GM12878 (cell line): ENCODE measurements around the gene PPFIBP1. TPM values are rescaled to one million over a fixed set of nuclear protein-coding genes. Genes with fewer than 3 reads are reported as not detected.

Experiments
- ATAC-seq: fragments of 200-7000 bp; cut with Tn5 transposase; 3 replicates; pipeline ENCODE4 v1.9.1; 2020; ENCODE audit warnings: mild to moderate bottlenecking, moderate library complexity
- BruUV-seq: library from RNA; stranded (reverse); fragments of 400-500 nt; replicated peaks from 2 replicates; lab custom pipeline; 2021; lab: Mats Ljungman, UMichigan
- CTCF ChIA-PET: fragments of 300-600 bp; sonication (Branson Sonifier 250); formaldehyde crosslinking; extraction: SDS; loops from one replicate; lab custom pipeline; 2021; ENCODE audit warnings: inconsistent platforms; lab: Yijun Ruan, JAX
- POLR2A ChIA-PET: fragments of 350-600 bp; formaldehyde crosslinking; extraction: SDS; loops from one replicate; lab custom pipeline; 2021; ENCODE audit warnings: inconsistent platforms; lab: Charles Lee
- RAD21 ChIA-PET: fragments of 300-600 bp; sonication (Branson Sonifier 250); formaldehyde crosslinking; loops from one replicate; lab custom pipeline; 2023; ENCODE audit warnings: antibody characterized with exemption; ENCODE audit not compliant: unreplicated experiment; lab: Charles Lee
- SMC1A ChIA-PET: fragments of 300-600 bp; sonication (Branson Sonifier 250); formaldehyde crosslinking; loops from one replicate; lab custom pipeline; 2023; ENCODE audit not compliant: unreplicated experiment, uncharacterized antibody; lab: Charles Lee
- DNase-seq: peaks from one replicate; pipeline ENCODE4 v3.0.0-alpha.2; 2011; ENCODE audit warnings: low read depth, low spot score
- FAIRE-seq: peaks from 3 replicates; lab custom pipeline; 2011; peaks lifted over from hg19 to GRCh38; lab: Jason Lieb, UNC
- H2AFZ ChIP-seq: 2 replicates; pipeline ENCODE4 v1.6.0; 2011; ENCODE audit warnings: low read depth, low read length, control low read depth; ENCODE audit not compliant: control insufficient read depth
- H3K27ac ChIP-seq: 2 replicates; pipeline ENCODE4 v1.5.1; 2011; ENCODE audit warnings: control low read depth; ENCODE audit not compliant: control insufficient read depth, insufficient read depth
- H3K27me3 ChIP-seq, 2 experiments: replicated peaks in 1 of 2; 2 replicates each; pipeline versions ENCODE4 v1.6.0 to v1.6.1; 2011; ENCODE audit warnings: low read length in 1 of 2; ENCODE audit not compliant: control insufficient read depth in 2 of 2, insufficient read depth in 2 of 2
- H3K36me3 ChIP-seq, 2 experiments: 2 replicates each; pipeline ENCODE4 v1.5.1; 2011; ENCODE audit warnings: low read length in 1 of 2; ENCODE audit not compliant: control insufficient read depth in 2 of 2, insufficient read depth in 2 of 2
- H3K4me1 ChIP-seq: 2 replicates; pipeline ENCODE4 v1.6.1; 2011; ENCODE audit warnings: mild to moderate bottlenecking, low read length, moderate library complexity, mixed read lengths; ENCODE audit not compliant: control insufficient read depth, insufficient read depth
- H3K4me2 ChIP-seq: 2 replicates; pipeline ENCODE4 v1.6.0; 2011; ENCODE audit warnings: control low read depth; ENCODE audit not compliant: control insufficient read depth, insufficient read depth
- H3K4me3 ChIP-seq: fragments of 200-600 bp; sonication (generic); 2 replicates; pipeline ENCODE4 v1.5.1; 2016
- H3K79me2 ChIP-seq: 2 replicates; pipeline ENCODE4 v1.6.0; 2011; ENCODE audit warnings: low read length; ENCODE audit not compliant: control insufficient read depth, insufficient read depth
- H3K9ac ChIP-seq: 2 replicates; pipeline ENCODE4 v1.8.0; 2011; ENCODE audit warnings: low read length, control low read depth, mixed read lengths; ENCODE audit not compliant: control insufficient read depth, insufficient read depth
- H3K9me3 ChIP-seq: replicated peaks from 3 replicates; pipeline ENCODE4 v1.5.1; 2011; ENCODE audit warnings: mild to moderate bottlenecking, low read length; ENCODE audit not compliant: control insufficient read depth, insufficient read depth
- H4K20me1 ChIP-seq: 2 replicates; pipeline ENCODE4 v1.6.0; 2011; ENCODE audit not compliant: control insufficient read depth, insufficient read depth
- BACH1 ChIP-seq: fragments of 450-650 bp; IDR thresholded peaks from 2 replicates; pipeline ENCODE4 v1.6.1; 2017; ENCODE audit warnings: mild to moderate bottlenecking, borderline replicate concordance
- CHD1 ChIP-seq: IDR thresholded peaks from 2 replicates; pipeline ENCODE4 v1.6.1; 2012; ENCODE audit warnings: low read depth, low read length, improper control_type of control experiment
- IRF4 ChIP-seq: IDR thresholded peaks from 2 replicates; pipeline ENCODE4 v1.6.1; 2011; ENCODE audit warnings: low read depth, low read length
- MEF2B ChIP-seq: fragments of 450-650 bp; IDR thresholded peaks from 2 replicates; pipeline ENCODE4 v1.6.1; 2018; ENCODE audit warnings: mild to moderate bottlenecking, moderate library complexity; ENCODE audit not compliant: partially characterized antibody, poor library complexity, severe bottlenecking
- MTA2 ChIP-seq: fragments of 450-650 bp; IDR thresholded peaks from 2 replicates; pipeline ENCODE4 v1.6.1; 2016; ENCODE audit warnings: low read depth, mild to moderate bottlenecking, moderate library complexity
- MXI1 ChIP-seq: fragments of 150-350 bp; IDR thresholded peaks from 2 replicates; pipeline ENCODE4 v1.6.1; 2011; ENCODE audit warnings: low read depth, mild to moderate bottlenecking, inconsistent platforms, low read length, improper control_type of control experiment
- NR2F1 ChIP-seq: fragments of 450-650 bp; conservative IDR thresholded peaks from 2 replicates; pipeline ENCODE4 v1.6.1; 2017; ENCODE audit warnings: mild to moderate bottlenecking
- PAX5 ChIP-seq: IDR thresholded peaks from 2 replicates; pipeline ENCODE4 v1.6.1; 2011; ENCODE audit warnings: low read depth, low read length, borderline replicate concordance
- POLR2A ChIP-seq: IDR thresholded peaks from 2 replicates; pipeline ENCODE4 v1.6.1; 2011; ENCODE audit warnings: low read depth, mild to moderate bottlenecking, low read length
- SRF ChIP-seq, 2 experiments: IDR thresholded peaks; 2 replicates each; pipeline ENCODE4 v1.6.1; 2011; ENCODE audit warnings: low read depth in 2 of 2, low read length in 2 of 2, mild to moderate bottlenecking in 1 of 2, moderate library complexity in 1 of 2
- STAT1 ChIP-seq: fragments of 450-650 bp; conservative IDR thresholded peaks from 2 replicates; pipeline ENCODE4 v1.6.1; 2014; ENCODE audit warnings: antibody characterized with exemption, mild to moderate bottlenecking
- WRNIP1 ChIP-seq: IDR thresholded peaks from 2 replicates; pipeline ENCODE4 v1.6.1; 2011; ENCODE audit warnings: low read depth, low read length, improper control_type of control experiment, borderline replicate concordance
- ZNF274 ChIP-seq: IDR thresholded peaks from one replicate; pipeline ENCODE4 v1.8.0; 2011; ENCODE audit not compliant: insufficient read length, insufficient read depth
- WGBS: methylation state at CpG from one replicate; pipeline ENCODE4 v1.1.6; 2016; ENCODE audit warnings: low lambda C conversion rate; ENCODE audit not compliant: insufficient replicate concordance, insufficient coverage; ENCODE audit errors: missing lambda C conversion rate; 5-methylcytosine and 5-hydroxymethylcytosine counted together
- in situ Hi-C: fragments of 300-500 bp; cut with MboI; formaldehyde crosslinking; loops from 9 replicates; pipeline ENCODE4 v1.14.3; 2018; ENCODE audit warnings: mixed read lengths
- intact Hi-C: fragments of 100-400 bp; cut with micrococcal nuclease; formaldehyde crosslinking; loops from one replicate; pipeline ENCODE4 v1.14.2; 2022; ENCODE audit not compliant: unreplicated experiment
- polyA plus RNA-seq, 11 experiments: library from polyadenylated mRNA; depleted of rRNA in 4 of 11; unstranded in 6 of 11; stranded (reverse) in 5 of 11; fragments of >200 nt; fragmentation: Nextera tagmentation in 4 of 11; fragmentation: Illumina TruSeq in 1 of 11; extraction: Ambion mirVana in 4 of 11; extraction: Trizol in 1 of 11; gene quantifications; 1 replicate in 1 of 11; 2 replicates in 10 of 11; pipeline versions ENCODE4 v1.2.1 to v1.2.3, GENCODE V29; 2011 to 2016; ENCODE audit warnings: inconsistent platforms in 2 of 11, missing spikeins in 2 of 11, low read depth in 1 of 11
- total RNA-seq, 4 experiments: library from RNA; depleted of rRNA in 3 of 4; stranded (reverse); fragments of >200 nt in 3 of 4; fragmentation: Illumina TruSeq in 1 of 4; extraction: Trizol in 1 of 4; gene quantifications; 2 replicates each; pipeline versions ENCODE4 v1.2.1 to v1.2.3, GENCODE V29; 2013 to 2021
- TF ChIP-seq, protein P1 (sequence below): IDR thresholded peaks from 2 replicates; pipeline ENCODE4 v1.6.1; 2012; ENCODE audit warnings: mild to moderate bottlenecking, low read depth, low read length
- TF ChIP-seq, protein P2 (sequence below): fragments of 450-650 bp; formaldehyde crosslinking; IDR thresholded peaks from 2 replicates; pipeline ENCODE4 v1.4.0; 2020; ENCODE audit warnings: mild to moderate bottlenecking, moderate library complexity

PPFIBP1 gene
- total and polyA plus RNA-seq, 10 of the 15 experiments (the other 5 are each of a cell fraction or from before 2014, with no cell fraction given), result 0.47 to 7.8 (median 3.6) TPM

DNA sequence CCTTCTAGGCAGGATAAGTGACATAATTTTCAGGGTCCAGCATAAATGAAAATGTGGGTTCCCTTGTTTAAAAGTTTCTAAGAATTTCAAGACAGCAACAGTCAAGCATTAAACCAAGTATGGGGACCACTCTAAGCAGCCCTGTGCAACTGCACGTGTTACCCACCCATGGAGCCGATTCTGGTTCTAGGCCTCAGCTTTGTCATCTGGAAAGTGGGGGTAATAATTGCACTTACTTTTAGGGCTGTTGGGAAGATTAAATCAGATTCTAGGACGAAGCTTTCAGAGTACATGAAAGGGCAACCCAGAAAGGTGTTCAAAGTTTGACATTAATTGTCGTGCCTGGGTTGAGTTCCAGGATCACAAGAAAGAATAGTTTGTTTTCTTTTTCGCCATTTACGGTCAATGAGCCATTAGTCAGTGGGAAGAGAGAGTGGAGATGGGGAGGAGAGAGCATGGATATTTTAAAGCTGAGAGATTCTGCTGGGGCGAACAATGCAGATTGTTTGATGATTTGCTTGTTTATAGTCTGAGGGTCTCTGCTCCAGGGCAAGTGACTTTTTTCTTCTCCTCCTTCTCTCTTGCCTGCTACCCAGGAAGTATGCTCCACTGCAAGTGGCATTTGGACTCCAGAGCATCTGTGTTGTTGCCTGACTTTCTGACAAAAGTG, 10.7 kb upstream of the PPFIBP1 start:
- Histone ChIP-seq H3K4me1 (no peaks in the 10 kb centered on the region), H3K4me3 (no peak overlapping the region), H3K27ac (no peak overlapping the region), H3K9ac (no peak overlapping the region), H2AFZ (no peak overlapping the region), H3K27me3 (no peaks in the 10 kb centered on the region), H3K9me3 (no peaks in the 10 kb centered on the region), H3K4me2 (no peak overlapping the region), H3K79me2 (no peaks in the 10 kb centered on the region), H3K36me3 (no peaks in the 10 kb centered on the region), H4K20me1 (no peaks in the 10 kb centered on the region)
- BruUV-seq, result no TSS peak
- ChIA-PET CTCF (interaction anchor here (1.0 kb wide), 1 partner anchor 11 kb away, joined by 4 read pairs; the partner anchor contains the start of gene PPFIBP1), RAD21 (no interaction called here), SMC1A (interaction anchor here (1.2 kb wide), 1 partner anchor 10 kb away, joined by 4 read pairs; no protein-coding TSS in a partner anchor), POLR2A (interaction anchor here (0.5 kb wide), 1 partner anchor 325 kb away, joined by 3 read pairs; no protein-coding TSS in a partner anchor)
- intact Hi-C loops, result no loop called here
- WGBS, result 46% methylated on average over 7 of the region's 7 CpGs
- ATAC-seq (no peak), FAIRE-seq (no peak), DNase-seq (no peak)
- in situ Hi-C loops, result no loop called here
- TF ChIP-seq MEF2B, result no peak
- TF ChIP-seq CHD1, result no peak
- TF ChIP-seq ZNF274, result no peak
- no peak for TF ChIP-seq PAX5
- no peak for TF ChIP-seq SRF (IDR thresholded peaks at IDR 0.05; ENCODE audit: low read depth in 2 of 2, low read length in 2 of 2)
- TF ChIP-seq MTA2, result no peak
- no peak for TF ChIP-seq STAT1
- no peak for TF ChIP-seq IRF4
- no peak for TF ChIP-seq WRNIP1
- TF ChIP-seq MXI1, result no peak
- TF ChIP-seq, protein P1, sequence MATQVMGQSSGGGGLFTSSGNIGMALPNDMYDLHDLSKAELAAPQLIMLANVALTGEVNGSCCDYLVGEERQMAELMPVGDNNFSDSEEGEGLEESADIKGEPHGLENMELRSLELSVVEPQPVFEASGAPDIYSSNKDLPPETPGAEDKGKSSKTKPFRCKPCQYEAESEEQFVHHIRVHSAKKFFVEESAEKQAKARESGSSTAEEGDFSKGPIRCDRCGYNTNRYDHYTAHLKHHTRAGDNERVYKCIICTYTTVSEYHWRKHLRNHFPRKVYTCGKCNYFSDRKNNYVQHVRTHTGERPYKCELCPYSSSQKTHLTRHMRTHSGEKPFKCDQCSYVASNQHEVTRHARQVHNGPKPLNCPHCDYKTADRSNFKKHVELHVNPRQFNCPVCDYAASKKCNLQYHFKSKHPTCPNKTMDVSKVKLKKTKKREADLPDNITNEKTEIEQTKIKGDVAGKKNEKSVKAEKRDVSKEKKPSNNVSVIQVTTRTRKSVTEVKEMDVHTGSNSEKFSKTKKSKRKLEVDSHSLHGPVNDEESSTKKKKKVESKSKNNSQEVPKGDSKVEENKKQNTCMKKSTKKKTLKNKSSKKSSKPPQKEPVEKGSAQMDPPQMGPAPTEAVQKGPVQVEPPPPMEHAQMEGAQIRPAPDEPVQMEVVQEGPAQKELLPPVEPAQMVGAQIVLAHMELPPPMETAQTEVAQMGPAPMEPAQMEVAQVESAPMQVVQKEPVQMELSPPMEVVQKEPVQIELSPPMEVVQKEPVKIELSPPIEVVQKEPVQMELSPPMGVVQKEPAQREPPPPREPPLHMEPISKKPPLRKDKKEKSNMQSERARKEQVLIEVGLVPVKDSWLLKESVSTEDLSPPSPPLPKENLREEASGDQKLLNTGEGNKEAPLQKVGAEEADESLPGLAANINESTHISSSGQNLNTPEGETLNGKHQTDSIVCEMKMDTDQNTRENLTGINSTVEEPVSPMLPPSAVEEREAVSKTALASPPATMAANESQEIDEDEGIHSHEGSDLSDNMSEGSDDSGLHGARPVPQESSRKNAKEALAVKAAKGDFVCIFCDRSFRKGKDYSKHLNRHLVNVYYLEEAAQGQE, result no peak
- TF ChIP-seq BACH1, result no peak
- TF ChIP-seq, protein P2, sequence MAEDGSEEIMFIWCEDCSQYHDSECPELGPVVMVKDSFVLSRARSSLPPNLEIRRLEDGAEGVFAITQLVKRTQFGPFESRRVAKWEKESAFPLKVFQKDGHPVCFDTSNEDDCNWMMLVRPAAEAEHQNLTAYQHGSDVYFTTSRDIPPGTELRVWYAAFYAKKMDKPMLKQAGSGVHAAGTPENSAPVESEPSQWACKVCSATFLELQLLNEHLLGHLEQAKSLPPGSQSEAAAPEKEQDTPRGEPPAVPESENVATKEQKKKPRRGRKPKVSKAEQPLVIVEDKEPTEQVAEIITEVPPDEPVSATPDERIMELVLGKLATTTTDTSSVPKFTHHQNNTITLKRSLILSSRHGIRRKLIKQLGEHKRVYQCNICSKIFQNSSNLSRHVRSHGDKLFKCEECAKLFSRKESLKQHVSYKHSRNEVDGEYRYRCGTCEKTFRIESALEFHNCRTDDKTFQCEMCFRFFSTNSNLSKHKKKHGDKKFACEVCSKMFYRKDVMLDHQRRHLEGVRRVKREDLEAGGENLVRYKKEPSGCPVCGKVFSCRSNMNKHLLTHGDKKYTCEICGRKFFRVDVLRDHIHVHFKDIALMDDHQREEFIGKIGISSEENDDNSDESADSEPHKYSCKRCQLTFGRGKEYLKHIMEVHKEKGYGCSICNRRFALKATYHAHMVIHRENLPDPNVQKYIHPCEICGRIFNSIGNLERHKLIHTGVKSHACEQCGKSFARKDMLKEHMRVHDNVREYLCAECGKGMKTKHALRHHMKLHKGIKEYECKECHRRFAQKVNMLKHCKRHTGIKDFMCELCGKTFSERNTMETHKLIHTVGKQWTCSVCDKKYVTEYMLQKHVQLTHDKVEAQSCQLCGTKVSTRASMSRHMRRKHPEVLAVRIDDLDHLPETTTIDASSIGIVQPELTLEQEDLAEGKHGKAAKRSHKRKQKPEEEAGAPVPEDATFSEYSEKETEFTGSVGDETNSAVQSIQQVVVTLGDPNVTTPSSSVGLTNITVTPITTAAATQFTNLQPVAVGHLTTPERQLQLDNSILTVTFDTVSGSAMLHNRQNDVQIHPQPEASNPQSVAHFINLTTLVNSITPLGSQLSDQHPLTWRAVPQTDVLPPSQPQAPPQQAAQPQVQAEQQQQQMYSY (CRISPR knock-in tag), result no peak
- no peak for TF ChIP-seq POLR2A
- no peak for TF ChIP-seq NR2F1
